NCI-H2171 treated with DMSO at 0.1 percent for 48 hours (cell line): ENCODE measurements around the gene GABRA5.
"Not testable (repeated sequence)": the region's sequence is repeated elsewhere in the genome, so short reads cannot be mapped to it uniquely, and the experiment has no call there.

Experiments used
- DNase-seq: peaks from one replicate; lab custom pipeline; 2025; lab: John Stamatoyannopoulos, UW

The GABRA5 gene

DNA sequence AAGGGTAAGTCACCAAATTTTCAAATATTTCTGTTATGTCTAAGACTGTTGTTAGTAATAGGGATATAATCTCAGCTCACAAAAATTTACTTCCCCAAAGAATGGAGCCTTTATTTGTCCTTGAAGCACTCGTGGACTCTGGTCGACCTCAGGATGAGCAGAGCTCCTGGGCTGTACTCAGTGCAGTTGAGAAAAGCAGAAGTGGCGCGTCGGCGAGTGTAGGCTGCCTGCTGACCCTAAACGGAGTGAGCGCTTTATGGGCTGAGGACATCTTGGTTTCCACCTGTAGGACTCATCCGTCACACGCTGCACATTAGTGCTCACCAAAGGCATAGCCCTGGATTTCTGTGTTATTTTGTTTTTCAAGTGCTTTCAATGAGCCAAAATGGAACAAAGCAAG is 11.0 kb downstream of the GABRA5 start:
- no peak for DNase-seq

DNA sequence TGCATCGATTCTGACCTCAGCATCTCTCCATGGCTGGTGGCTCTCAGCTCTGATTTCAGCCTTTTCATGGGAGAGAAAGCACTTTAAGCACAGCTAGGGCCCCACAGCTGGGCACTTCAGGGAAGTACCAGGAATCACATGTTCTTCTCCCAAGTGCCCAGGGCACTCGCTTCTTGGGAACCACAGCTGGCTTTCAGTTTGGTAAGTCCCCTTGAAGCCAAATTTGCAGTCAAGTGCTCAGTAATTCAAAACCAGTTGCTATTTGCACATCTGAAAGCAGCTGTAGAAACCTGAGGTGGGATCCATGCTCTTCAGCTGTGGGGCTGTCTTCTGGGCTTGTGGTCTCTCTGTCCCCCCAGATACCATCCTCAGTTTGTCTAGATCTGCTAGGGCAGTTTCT is 12.8 kb downstream of the GABRA5 start:
- DNase-seq = peak; percentile 9

DNA sequence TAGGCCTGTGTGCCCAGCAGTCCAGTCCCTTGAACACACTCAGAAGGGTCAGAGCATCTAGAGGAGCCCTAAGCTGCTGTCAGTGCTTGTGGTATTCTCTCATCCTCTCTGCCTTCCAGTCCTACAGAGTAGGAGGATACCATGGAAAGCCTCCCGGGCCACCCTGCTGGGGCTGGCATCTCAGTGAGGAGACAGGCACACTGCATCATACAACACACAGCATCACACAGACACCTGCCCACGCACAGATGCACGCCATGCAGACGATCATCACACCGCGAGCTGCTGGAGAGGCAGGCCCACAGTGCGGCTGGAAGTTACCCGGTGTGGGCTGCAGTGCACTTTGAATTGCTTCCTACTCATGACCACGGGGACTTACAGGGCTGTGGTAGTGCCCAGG is 15.2 kb downstream of the GABRA5 start:
- DNase-seq = no peak

DNA sequence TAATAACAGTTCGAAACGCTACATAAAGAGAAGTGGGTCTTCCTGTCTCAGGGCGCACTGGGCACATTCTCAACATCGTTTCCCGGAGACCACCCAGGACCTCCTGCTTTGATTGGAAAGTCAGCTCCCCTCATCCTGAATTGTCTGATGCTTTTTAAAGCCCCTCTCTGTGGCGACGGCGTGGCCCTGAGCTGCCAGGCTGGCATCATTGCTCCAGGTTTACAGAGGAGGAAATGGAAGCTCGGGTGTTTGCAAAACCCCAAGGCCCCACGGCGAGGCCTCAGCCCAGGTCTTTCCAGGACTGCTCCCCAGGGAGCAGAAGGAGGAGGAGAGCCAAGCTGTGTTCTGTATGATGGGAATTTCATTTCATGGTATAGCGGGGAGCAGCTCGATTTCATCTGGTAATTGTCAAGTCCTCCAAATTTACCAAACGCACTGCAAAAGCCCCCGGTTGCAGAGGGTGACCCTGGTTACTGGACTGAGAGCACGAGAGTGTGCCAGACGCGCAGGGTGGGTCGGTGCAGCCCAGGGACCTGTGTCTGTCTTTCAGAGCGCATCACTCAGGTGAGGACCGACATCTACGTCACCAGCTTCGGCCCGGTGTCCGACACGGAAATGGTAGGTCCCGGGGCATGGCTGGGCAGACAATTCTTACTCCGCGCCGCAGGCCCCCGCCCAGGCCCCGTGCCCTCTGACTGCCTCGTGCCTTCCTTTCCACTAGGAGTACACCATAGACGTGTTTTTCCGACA is 15.9 kb downstream of the GABRA5 start:
- DNase-seq = peak; percentile 8

DNA sequence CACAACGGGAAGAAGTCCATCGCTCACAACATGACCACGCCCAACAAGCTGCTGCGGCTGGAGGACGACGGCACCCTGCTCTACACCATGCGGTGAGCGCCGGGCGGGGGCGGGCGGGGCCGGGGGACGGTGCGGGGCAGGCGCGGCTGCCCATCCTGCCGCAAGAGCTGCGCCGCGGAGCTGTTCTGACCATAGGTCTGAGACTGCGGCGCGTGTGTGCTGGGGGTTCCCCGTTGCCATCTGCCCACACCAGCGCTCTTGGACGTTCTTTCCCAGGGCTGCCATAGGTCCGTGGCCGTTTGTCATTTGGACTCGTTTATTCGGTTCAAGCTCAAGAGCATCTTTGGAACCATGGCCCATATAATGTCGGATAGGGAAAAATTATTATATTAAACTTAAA is 16.6 kb downstream of the GABRA5 start:
- no peak for DNase-seq

DNA sequence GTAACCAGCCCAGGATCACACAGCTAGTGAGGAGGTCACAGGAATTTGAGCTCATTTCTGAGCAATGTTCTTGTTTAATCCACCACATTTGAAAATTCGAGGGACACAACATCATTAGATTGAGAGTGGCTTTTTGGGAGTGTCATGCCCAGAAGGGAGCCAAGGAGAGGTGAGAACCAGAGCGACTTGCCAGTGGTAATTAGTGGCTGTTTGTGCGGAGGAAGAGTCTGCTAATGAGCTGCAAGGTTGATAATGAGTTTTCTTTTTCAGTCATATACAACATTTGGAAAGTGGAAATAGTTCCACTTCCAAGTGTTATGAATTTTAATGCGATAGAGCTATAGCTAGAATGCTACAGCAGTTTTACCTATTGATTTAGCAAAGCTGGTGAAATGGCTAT is 19.7 kb downstream of the GABRA5 start:
- no peak for DNase-seq

DNA sequence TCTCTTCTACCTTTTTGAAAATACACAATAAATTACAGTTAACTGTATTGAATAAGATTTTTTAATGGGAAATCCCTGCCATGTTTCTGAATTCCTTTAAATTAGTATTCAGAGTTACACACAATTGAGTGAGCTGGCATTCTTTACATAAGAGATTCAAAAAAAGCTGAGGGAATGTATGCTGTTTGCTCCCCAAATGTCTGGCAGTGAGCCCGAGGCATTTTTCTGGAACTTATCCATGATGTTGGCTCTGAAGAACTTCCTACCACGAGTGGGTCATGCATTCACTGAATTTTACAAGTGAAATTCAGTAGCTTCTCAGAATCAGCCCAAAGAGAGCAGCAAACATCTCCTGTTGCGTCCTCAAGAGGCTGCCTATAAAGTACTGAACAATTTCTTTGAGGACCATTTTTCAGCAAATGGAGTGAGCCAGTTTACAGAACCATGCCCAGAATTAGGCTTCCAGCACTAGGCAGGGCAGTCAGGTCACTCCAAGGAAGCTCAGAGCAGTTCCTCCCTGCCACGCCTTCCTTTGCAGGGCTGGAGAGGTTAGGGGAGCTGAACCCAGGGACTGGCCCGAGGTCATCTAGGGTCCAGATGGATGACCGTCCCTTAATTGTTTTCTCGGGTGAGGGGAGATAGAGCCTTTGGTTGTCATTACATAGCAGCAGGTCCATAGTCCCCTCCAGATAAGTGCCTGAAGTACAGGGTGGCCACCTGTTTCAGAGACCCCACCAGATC is 21.2 kb downstream of the GABRA5 start:
- no peak for DNase-seq

DNA sequence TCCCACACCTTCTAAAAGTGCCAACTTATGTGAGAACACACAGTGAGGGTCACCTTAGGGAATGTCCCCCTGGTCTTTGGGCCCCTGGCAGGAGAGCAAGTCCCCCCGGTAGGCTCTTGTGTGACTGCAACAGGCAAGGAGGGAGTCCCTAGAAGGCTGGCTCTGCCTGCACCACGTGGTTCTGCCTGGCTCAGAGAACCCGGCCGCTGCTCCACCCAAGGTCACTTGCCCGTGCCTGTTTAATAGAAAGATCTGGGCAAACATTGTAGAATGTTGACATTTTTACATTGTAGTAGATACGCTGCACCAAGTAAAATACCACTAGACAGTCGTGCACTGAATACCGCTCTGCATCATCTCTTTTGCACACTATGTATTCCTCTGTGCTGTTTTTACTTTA is 21.9 kb downstream of the GABRA5 start:
- DNase-seq = no peak

DNA sequence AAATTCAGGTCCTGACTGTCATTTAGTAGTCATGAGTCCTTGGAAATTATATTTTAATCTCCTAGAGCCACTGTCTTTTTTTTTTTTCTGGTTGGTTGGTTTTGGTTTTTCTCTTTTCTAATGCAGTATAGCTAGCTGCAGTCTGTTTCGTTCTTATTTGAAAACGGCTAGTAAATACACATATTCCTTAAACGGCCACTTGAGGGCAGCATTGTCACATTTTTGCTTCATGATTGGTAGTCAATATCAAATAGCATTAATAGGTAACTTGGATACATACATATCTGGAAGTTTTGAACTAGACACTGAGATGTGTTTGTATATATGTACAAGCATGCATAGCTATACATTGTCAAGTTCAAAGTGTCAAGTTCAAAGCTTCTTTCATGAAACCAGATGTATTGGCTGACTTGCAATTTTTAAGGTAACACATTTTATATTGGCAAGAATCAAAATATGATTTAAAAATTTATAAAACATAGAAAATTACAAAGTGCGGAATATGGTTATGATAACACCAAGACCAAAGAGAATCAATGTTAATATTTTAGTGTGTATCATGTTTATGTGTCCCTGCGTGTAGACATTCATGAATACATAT is 22.5 kb downstream of the GABRA5 start:
- peak; percentile 69 for DNase-seq

DNA sequence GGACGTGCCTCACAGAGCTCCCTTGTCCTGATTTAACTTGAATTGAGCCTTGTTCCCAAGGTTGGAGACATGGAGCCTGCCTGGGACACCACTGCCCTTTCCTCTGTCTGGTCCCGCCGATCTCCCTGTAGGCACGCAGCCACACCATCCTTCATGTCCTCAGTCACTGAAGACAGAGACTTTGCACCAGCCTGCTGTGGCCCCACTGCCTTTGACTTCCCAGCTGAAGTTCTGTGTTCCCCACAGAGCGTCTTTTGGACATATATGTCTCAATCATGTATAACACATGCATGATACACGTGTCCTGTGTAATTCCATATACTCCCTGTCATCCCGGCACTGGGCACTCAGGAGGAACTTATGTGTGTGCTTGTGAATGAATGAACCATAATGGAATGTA is 23.6 kb downstream of the GABRA5 start:
- no peak for DNase-seq

DNA sequence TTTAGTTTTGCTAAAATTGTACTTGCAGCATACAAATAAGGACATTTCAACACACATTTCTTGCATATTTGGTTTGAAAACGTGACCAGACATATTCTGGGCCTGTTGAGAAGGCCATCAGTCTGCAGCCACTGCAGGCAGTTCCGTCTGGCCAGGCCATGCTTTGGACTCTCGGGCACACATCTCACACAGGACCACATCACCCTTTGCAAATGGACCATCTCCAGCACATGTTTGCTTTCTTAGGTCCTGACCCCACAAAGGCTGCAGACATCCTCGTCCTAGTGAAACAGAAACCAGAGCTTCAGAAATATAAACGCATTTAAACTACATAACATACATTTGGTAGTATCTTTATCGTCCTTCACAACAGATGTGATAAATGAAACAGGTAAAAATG is 24.1 kb downstream of the GABRA5 start:
- no peak for DNase-seq

DNA sequence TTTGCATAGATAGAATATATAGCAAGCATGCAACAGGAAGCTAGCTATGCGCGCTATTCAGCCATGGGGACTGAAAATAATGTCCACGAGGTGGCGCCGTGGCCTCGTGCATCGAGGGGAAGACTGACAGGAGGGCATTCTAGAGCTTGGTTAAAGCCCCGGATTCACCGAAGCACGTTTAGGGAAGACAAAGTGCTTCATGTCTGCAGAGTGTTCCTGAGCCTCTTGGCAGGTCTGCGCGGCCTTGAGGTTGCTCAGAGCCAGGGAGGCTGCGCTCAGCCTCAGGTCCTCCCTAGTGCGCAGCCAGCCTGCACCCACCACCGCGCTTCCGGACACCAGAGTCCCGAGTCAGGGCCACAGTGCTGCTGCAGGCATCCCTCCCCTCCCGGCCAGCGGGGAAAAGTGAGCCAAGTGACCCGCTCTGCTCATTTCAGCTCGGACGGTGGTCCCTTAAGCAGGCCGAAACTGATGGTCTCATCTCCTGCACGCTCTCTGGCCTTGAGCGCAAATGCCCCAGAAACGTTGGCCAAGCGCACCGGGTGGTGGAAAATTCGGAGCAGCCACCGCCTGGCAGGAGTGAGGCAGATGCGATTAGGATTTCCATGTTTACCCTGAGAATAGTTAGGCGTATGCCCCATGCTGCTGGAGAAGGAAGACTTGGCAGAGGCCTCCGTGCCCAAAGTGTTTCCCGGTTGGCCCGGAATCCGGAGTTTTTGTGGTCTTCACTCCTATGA is 24.8 kb downstream of the GABRA5 start:
- peak; percentile 85 for DNase-seq

DNA sequence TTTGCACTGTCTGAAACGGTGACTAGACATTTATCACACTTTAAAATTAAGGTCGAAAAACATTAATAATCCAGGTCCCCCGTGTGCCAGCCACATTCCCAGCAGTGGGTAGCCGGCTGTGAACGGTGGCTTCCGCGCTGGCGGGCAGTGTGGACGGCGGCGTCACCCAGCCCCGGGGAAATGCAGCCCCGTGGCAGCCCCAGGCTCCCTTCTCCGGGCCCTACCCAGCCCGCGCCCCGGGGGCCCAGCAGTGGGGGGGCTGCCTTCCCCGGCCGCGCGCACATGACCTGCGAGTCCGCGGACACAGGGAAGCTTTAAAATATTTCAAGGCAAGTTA is 25.3 kb downstream of the GABRA5 start:
- no peak for DNase-seq

DNA sequence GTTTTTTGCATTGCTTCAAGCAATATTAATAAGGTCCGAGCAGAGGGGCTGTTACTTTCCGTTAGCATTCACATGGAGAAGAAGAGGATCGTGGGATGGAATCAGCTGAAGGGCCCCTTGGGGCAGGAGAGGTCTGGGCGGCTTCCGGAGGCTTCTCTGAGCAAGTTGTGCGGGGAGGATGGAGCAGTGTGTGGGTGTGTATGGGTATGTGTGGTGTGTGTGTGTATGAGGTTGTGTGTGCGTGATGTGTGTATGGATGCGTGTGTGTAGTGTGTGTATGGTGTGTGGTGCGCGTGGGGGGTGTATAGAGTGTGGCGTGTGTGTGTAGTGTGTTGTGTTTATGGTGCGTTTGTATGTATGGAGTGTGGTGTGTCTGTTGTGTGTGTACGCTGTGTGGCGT is 25.8 kb downstream of the GABRA5 start:
- no peak for DNase-seq

DNA sequence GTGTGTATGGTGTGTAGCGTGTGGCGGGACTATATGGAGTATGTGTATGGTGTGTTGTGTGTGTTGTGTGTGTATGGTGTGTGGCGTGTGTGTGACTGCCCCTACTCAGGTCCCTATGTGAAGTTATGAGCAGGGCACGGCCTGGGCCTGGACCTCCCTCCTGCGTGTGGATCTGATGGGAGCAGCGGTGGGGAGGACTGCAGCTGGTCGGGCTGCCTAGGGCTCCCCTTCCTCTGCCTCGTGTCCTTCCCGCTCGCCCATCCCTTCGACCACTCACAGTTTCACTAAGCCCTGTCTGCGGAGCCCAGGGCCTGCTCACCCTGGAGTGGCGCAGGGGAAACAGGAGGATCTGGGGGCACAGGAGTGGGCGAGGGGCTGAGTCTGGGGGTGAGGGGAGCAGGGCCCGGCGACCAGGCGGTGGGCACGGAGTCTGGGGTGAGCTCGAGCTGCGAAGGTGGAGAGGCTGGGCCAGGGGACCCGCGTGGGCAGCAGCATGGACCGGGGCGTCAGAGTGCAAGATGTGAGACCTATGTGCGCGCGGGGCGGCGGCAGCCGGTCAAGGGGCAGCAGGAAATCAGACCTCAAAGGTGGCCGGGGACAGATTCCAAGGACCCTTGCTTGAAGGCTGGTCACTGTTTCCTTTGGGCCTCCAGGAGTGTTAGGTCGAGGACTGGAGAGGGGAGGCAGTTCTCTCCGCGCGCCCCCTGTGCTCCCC is 26.6 kb downstream of the GABRA5 start:
- DNase-seq = no peak

DNA sequence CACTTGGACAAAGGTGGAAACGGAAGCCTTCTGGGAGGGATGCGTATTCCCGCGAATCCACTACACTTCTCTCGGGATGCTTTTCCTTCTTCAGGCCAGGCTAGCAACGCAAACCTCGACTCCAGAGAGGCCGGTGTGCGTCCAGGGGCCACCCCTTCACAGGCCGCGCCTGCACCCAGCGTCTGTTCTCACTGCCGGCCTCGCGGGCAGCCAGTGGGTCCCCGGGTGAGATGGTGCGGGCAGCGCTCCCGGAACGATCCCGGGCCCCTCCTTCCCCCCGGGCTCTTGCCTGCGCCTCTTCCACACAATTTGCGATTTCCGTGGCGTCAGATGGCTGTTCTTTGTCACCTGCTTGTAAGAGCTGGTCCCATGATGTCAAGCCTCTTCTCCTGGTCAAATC is 27.3 kb downstream of the GABRA5 start:
- no peak for DNase-seq

DNA sequence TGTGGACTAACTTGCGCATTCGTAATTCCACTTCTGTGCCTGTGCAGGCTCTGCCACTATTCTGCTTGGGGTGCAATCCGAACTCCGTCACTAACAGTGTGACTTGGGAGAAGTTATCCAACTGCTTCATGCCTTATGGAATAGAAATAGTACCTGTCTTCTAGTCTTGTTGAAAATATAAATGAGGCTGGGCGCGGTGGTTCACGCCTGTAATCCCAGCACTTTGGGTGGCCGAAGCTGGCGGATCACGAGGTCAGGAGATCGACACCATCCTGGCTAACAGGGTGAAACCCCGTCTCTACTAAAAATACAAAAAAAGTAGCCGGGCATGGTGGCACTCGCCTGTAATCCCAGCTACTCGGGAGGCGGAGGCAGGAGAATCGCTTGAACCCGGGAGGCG is 28.5 kb downstream of the GABRA5 start:
- not testable (repeated sequence) for DNase-seq

DNA sequence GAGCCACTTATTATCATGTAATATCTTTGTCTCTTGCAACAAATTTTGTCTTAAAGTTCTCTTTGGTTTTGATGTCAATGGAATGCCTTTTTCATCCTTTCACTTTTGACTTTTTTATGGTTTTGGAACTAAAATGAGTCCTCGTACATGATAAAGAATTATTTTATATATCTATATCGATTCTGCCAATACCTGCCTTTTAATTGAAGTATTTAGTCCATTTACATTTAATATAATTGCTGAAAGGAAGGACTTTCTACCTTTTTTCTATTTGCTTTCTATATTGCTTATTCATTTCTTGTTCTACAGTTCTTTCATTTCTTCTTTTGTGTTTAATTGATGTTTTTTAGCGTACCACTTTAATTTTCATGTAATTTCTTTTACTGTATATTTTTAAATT is 32.8 kb downstream of the GABRA5 start:
- DNase-seq = no peak

DNA sequence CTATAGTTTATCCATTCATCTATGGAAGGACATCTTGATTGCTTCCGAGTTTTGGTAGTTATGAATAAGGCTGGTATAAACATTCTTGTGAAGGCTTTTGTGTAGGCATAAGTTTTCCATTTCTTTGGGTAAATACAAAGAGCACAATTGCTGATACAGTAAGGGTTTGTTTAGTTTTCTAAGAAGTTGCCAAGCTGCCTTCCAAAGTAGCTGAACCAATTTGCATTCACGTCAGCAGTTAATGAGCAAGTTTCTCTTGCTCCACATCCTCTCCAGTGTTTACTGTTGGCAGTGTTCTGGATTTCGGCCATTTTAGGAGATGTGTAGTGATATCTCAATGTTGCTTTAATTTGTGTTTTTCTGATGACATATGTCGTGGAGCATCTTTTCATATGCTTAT is 34.2 kb downstream of the GABRA5 start:
- no peak for DNase-seq

DNA sequence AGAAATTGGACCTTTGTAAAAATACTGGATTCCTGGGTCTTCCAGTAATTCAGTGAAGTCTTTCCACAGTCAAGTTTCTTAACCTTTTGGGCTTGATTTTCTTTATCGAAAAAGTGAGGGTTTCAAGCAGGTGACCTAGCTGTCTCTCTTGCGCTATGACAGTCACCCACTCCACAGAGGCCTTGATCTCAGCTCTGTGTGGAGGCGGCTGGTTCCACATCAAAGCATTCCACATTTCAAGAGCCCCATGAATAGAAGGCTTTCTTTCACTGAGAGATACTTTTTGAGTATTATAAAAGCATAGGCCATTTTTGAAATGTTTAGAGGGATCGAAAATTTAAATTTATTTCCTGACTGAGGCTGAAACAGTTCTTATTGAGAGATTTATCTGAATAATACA is 43.9 kb downstream of the GABRA5 start:
- no peak for DNase-seq

DNA sequence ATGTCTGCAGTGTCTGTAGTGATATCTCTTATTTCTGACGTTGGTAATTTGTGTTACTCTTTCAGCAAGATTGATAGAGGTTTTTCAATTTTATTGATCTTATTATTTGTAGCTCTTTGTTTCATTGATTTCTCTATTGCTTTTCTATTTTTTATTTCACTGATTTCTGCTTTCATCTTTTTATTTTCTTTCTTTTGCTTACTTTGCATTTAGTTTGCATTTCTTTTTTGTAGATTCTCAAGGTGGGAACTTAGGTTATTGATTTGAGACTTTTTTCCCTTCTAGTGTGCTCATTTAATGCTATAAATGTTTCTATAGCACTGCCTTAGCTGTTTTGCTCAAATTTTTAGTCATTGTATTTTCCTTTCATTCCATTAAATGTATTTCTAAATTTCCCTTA is 54.6 kb downstream of the GABRA5 start:
- DNase-seq = no peak

DNA sequence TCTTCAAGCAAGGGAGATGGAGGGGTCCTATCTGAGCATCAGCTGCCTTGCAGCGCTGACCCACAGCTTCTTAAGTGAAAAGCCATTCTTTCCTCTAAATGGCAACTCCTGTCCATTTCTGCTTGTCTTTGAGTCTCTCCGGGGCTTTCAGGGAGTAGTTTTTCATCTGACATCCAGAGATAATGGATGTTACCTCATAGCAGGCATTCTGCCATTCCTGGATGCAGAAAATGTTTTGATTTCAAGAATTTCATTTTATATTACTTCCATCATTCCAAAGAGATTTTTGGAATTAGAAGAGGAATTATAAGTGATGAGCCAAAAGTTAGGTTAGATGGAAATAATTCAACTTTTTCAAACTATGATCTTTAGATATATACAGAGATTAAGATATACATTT is 59.2 kb downstream of the GABRA5 start:
- no peak for DNase-seq
